Measurements from ENCODE around the gene METRNL.

GRCh38 chr17:83077939-83078338, 1.5 kb upstream of the METRNL start:
- TF ChIP-seq CTCF (IDR thresholded peaks at IDR 0.05), result no peak
- TF ChIP-seq POLR2A (IDR thresholded peaks at IDR 0.05), result no peak

Data from uterus (tissue), 2 donors.